Transverse colon (tissue), 4 donors: Measurements from ENCODE around the gene ZCCHC4. TPM values are rescaled to one million over a fixed set of nuclear protein-coding genes. Genes with fewer than 3 reads are reported as not detected.

Experiments
- DNase-seq: peaks from one replicate; pipeline ENCODE4 v3.0.0-alpha.2; 2019
- H3K27ac ChIP-seq, 4 donors: fragments of 200-600 bp; sonication (generic); 2 replicates each; pipeline ENCODE4 v1.5.1; 2016 to 2018; ENCODE audit warnings: inconsistent platforms in 4 of 4
- H3K27me3 ChIP-seq: fragments of 200-600 bp; sonication (generic); 2 replicates; pipeline ENCODE4 v1.5.1; 2017; ENCODE audit warnings: inconsistent platforms
- H3K36me3 ChIP-seq, 4 donors: fragments of 200-600 bp; sonication (generic); 2 replicates each; pipeline ENCODE4 v1.5.1; 2017 to 2019; ENCODE audit warnings: inconsistent platforms in 4 of 4
- H3K4me1 ChIP-seq, 4 donors: fragments of 200-600 bp; sonication (generic); 2 replicates each; pipeline ENCODE4 v1.5.1; 2017 to 2020; ENCODE audit warnings: inconsistent platforms in 4 of 4
- H3K4me3 ChIP-seq, 4 donors: fragments of 200-600 bp; sonication (generic); 1 replicate in 1 of 4; 2 replicates in 3 of 4; pipeline versions ENCODE4 v1.5.1 to v1.6.1; 2017 to 2019; ENCODE audit warnings: inconsistent platforms in 4 of 4
- H3K9me3 ChIP-seq, 2 donors: fragments of 200-600 bp; sonication (generic); 2 replicates each; pipeline ENCODE4 v1.5.1; 2017 to 2019; ENCODE audit warnings: inconsistent platforms in 2 of 2
- CTCF ChIP-seq, 5 experiments: fragments of 200-600 bp in 3 of 5; fragments of 450-650 bp in 2 of 5; sonication (generic) in 3 of 5; IDR thresholded peaks; 1 replicate in 2 of 5; 2 replicates in 3 of 5; pipeline ENCODE4 v1.5.1; 2016 to 2017; ENCODE audit warnings: antibody characterized with exemption in 5 of 5, inconsistent platforms in 3 of 5, mild to moderate bottlenecking in 2 of 5, moderate library complexity in 1 of 5
- EP300 ChIP-seq: sonication (generic); formaldehyde crosslinking; IDR thresholded peaks from one replicate; pipeline ENCODE4 v1.6.1; 2017; ENCODE audit warnings: antibody characterized with exemption, low read depth
- POLR2A ChIP-seq: fragments of 450-650 bp; IDR thresholded peaks from one replicate; pipeline ENCODE4 v1.6.1; 2016; ENCODE audit warnings: antibody characterized with exemption, mild to moderate bottlenecking, moderate library complexity
- POLR2AphosphoS5 ChIP-seq, 3 donors: sonication (generic); formaldehyde crosslinking; IDR thresholded peaks; one replicate each; pipeline ENCODE4 v1.6.1; 2016; ENCODE audit warnings: antibody characterized with exemption in 3 of 3
- WGBS, 2 donors: methylation state at CpG; one replicate each; pipeline ENCODE4 v1.1.5; 2018; ENCODE audit warnings: low coverage in 1 of 2; 5-methylcytosine and 5-hydroxymethylcytosine counted together
- in situ Hi-C, 4 donors: fragments of 200-750 bp; cut with MboI; loops; one replicate each; pipeline versions ENCODE4 v1.15.0 to v1.15.1; 2017; ENCODE audit warnings: low sequenced_read_pairs in 3 of 4, low pct_ligation_motif_present in 1 of 4, low pct_unique_long_range_greater_than_20kb in 1 of 4
- intact Hi-C: fragments of 100-400 bp; cut with DNase I; formaldehyde crosslinking; loops from one replicate; pipeline ENCODE4 v1.15.1; 2023; ENCODE audit warnings: low total_unique reads
- total RNA-seq, 4 donors: library from RNA; depleted of rRNA; stranded (reverse); fragments of >200 nt; gene quantifications; one replicate each; pipeline ENCODE4 v1.1.0, GENCODE V29; 2016

ZCCHC4 gene
- total RNA-seq, 4 donors from 2014 or later = 11.2 to 21.7 (median 14.3) TPM

DNA sequence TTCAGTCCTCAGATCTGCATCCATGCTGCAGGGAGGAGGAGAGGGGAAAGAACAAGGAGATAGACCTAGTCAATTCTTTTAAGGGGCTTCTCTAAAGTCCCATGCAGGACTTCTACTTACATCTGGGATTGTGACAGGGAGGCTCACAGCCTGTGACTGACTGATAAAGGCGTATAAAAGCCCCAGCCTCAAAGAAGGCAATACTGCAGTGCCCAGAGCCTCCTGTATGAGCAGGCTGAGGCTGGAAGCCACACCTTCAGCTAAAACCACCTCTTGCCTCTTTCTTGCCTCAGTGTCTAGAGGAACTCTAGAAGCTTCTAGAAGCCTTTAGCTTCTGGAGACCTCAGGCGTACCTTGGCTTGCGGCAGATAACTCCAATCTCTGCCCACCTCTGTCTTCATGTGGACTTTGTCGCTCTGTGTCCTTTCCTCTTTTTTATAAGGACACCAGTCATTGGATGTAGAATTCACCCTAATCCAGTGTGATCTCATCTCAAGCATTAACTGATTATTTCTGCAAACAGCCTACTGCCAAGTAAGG is 6.0 kb upstream of the ZCCHC4 start:
- H3K27me3 ChIP-seq = no peaks in the 10 kb centered on the region
- H3K4me1 ChIP-seq = no peaks in the 10 kb centered on the region
- DNase-seq = no peak
- intact Hi-C loops = no loop called here
- in situ Hi-C loops = loop anchor here in 1 of 4 donors (25.0 kb wide), 1 partner anchor 94 kb away; no protein-coding TSS in a partner anchor
- WGBS, 2 donors = 83 to 97% methylated on average over 3 to 4 of the region's 4 CpGs
- no peak overlapping the region for H3K4me3 ChIP-seq
- H3K9me3 ChIP-seq = no peaks in the 10 kb centered on the region
- no peaks in the 10 kb centered on the region for H3K36me3 ChIP-seq
- TF ChIP-seq EP300 = no peak
- no peak for TF ChIP-seq CTCF (IDR thresholded peaks at IDR 0.05)
- TF ChIP-seq POLR2A = no peak
- TF ChIP-seq POLR2AphosphoS5 (IDR thresholded peaks at IDR 0.05) = no peak
- H3K27ac ChIP-seq = no peak overlapping the region

DNA sequence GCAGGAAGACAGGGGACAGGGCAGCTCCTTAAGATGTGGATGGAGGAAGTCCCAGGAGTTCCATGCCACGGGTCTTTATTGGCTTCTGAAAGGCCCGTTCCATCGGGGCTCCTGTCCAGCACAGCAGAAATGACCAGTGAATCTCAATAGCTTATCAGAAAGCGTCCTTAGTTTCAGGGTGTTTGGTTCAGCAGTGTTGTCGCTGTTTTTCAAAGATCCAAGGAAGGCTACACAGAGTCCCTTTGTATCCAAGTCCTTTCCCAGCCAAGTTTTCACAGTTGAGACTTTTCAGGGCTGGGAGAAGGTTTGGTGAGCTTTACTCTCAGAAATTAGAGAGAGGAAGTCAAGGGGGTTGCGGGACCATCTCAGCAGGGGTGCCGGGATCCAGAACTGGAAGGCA is 5.0 kb upstream of the ZCCHC4 start:
- Histone ChIP-seq H3K9me3 (no peaks in the 10 kb centered on the region), H3K4me1 (peaks cover 0 to 4% (median 0%) of the 10 kb centered on the region in 4 donors), H3K27me3 (no peaks in the 10 kb centered on the region), H3K36me3 (no peaks in the 10 kb centered on the region), H3K4me3 (no peak overlapping the region), H3K27ac (no peak overlapping the region)
- DNase-seq = no peak
- TF ChIP-seq POLR2A (no peak), POLR2AphosphoS5 (IDR thresholded peaks at IDR 0.05) (no peak)
- in situ Hi-C loops = loop anchor here in 1 of 4 donors (25.0 kb wide), 1 partner anchor 95 kb away; no protein-coding TSS in a partner anchor
- 90% methylated on average over 2 to 7 of the region's 7 CpGs for WGBS, 2 donors
- intact Hi-C loops = no loop called here

DNA sequence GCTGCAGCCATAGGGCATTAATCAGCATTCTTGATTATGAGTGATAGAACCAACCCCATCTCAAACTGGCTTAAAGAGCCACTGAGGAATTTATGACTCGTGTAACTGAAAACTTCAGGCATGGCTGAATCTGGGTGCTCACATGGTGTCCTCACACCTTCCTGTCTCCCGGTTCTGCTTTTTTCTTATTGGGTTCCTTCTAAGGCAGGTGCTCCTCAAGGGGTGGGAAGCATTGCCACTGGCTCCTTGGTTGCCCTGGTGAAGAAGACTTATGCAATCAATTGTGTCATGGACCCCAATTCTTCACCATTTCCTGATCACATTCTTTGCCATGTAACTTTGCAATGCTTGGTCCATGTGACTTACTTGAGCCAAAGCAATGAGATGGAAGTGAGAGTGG is 4.3 kb upstream of the ZCCHC4 start:
- intact Hi-C loops = no loop called here
- in situ Hi-C loops = loop anchor here in 1 of 4 donors (25.0 kb wide), 1 partner anchor 96 kb away; no protein-coding TSS in a partner anchor

GRCh38 chr4:25308761-25309160 is 3.8 kb upstream of the ZCCHC4 start:
- intact Hi-C loops (no loop called here), in situ Hi-C loops (loop anchor here in 1 of 4 donors (25.0 kb wide), 1 partner anchor 96 kb away; no protein-coding TSS in a partner anchor)
- Histone ChIP-seq H3K4me3 (no peak overlapping the region), H3K36me3 (no peaks in the 10 kb centered on the region), H3K27ac (no peak overlapping the region), H3K9me3 (no peaks in the 10 kb centered on the region), H3K27me3 (no peaks in the 10 kb centered on the region), H3K4me1 (peaks cover 6 to 12% (median 7%) of the 10 kb centered on the region in 4 donors)
- WGBS, 2 donors = 78 to 86% methylated on average over 3 to 7 of the region's 7 CpGs
- TF ChIP-seq POLR2AphosphoS5 (IDR thresholded peaks at IDR 0.05) = no peak
- no peak for TF ChIP-seq EP300
- no peak for TF ChIP-seq CTCF (IDR thresholded peaks at IDR 0.05)
- TF ChIP-seq POLR2A = no peak
- no peak for DNase-seq

More for the DNA sequence above, 4.3 kb upstream of the ZCCHC4 start:
- H3K4me1 ChIP-seq = peaks cover 2 to 8% (median 2%) of the 10 kb centered on the region in 4 donors
- 82% methylated on average over 2 of the region's 2 CpGs; no CpG with 5 or more reads in 1 of the 2 donors for WGBS, 2 donors
- no peak for DNase-seq
- H3K4me3 ChIP-seq = no peak overlapping the region
- no peaks in the 10 kb centered on the region for H3K36me3 ChIP-seq
- no peaks in the 10 kb centered on the region for H3K27me3 ChIP-seq
- H3K27ac ChIP-seq = no peak overlapping the region
- H3K9me3 ChIP-seq = no peaks in the 10 kb centered on the region
- no peak for TF ChIP-seq POLR2AphosphoS5 (IDR thresholded peaks at IDR 0.05)
- TF ChIP-seq CTCF (IDR thresholded peaks at IDR 0.05) = no peak
- TF ChIP-seq EP300 = no peak
- TF ChIP-seq POLR2A = no peak
